ENCODE measurements around the gene ADAMTSL4.
"Not testable (repeated sequence)": the region's sequence is repeated elsewhere in the genome, so short reads cannot be mapped to it uniquely, and the experiment has no call there.

ADAMTSL4 gene

GRCh38 chr1:150555971-150556865 is 7.0 kb downstream of the ADAMTSL4 start:
- DNase-seq, result no peak

GRCh38 chr1:150557065-150557600 is 7.9 kb downstream of the ADAMTSL4 start:
- no peak for DNase-seq

GRCh38 chr1:150557813-150558212 is 8.6 kb downstream of the ADAMTSL4 start:
- no peak for DNase-seq

- no peak for DNase-seq
Measured at GRCh38 chr1:150558303-150558704, 9.1 kb downstream of the ADAMTSL4 start.

- DNase-seq, result no peak
Measured at GRCh38 chr1:150558761-150559655, 9.8 kb downstream of the ADAMTSL4 start.

- no peak for DNase-seq
Measured at GRCh38 chr1:150559656-150560010, 10.4 kb downstream of the ADAMTSL4 start.

GRCh38 chr1:150560011-150560438 is 10.8 kb downstream of the ADAMTSL4 start:
- DNase-seq, result peak; percentile 59

GRCh38 chr1:150560576-150561253 is 11.5 kb downstream of the ADAMTSL4 start:
- peak; percentile 83 for DNase-seq

GRCh38 chr1:150561254-150561973 is 12.2 kb downstream of the ADAMTSL4 start:
- DNase-seq, result peak; percentile 73

- DNase-seq, result peak; percentile 87
Measured at GRCh38 chr1:150561974-150562445, 12.8 kb downstream of the ADAMTSL4 start.

- DNase-seq, result peak; percentile 89
Measured at GRCh38 chr1:150562446-150563339, 13.5 kb downstream of the ADAMTSL4 start.

GRCh38 chr1:150563340-150564038 is 14.3 kb downstream of the ADAMTSL4 start:
- DNase-seq, result no peak

- DNase-seq, result peak; percentile 26
Measured at GRCh38 chr1:150564051-150564991, 15.1 kb downstream of the ADAMTSL4 start.

GRCh38 chr1:150565240-150565991 is 16.2 kb downstream of the ADAMTSL4 start:
- not testable (repeated sequence) for DNase-seq

GRCh38 chr1:150566589-150567340 is 17.6 kb downstream of the ADAMTSL4 start:
- DNase-seq, result no peak

- DNase-seq, result peak; percentile 49
Measured at GRCh38 chr1:150567341-150567716, 18.1 kb downstream of the ADAMTSL4 start.
